SK-N-SH (cell line): ENCODE results near the gene DAGLA. TPM values are rescaled to one million over a fixed set of nuclear protein-coding genes. Genes with fewer than 3 reads are reported as not detected.

ENCODE experiments used
- CTCF ChIA-PET: fragments of 300-600, 350-600 bp; formaldehyde crosslinking; extraction: SDS; loops from one replicate; lab custom pipeline; 2021; lab: Yijun Ruan, JAX
- POLR2A ChIA-PET: fragments of 350-600 bp; sonication (Branson Sonifier 250); formaldehyde crosslinking; extraction: SDS; loops from one replicate; lab custom pipeline; 2020; ENCODE audit warnings: antibody characterized with exemption, inconsistent platforms; lab: Yijun Ruan, JAX
- DNase-seq: peaks from one replicate; pipeline ENCODE4 v3.0.0; 2012
- H2AFZ ChIP-seq: fragments of 200-600 bp; sonication (generic); 2 replicates; pipeline ENCODE4 v1.8.1; 2016; ENCODE audit warnings: antibody characterized with exemption, mild to moderate bottlenecking, low read depth
- H3F3A ChIP-seq: fragments of 200-600 bp; sonication (generic); replicated peaks from 2 replicates; pipeline ENCODE3; 2016; ENCODE audit warnings: antibody characterized with exemption, mild to moderate bottlenecking; ENCODE audit not compliant: insufficient read depth
- H3K27ac ChIP-seq, 2 experiments: fragments of 200-500 bp in 1 of 2; fragments of 200-600 bp in 1 of 2; sonication (Bioruptor generic) in 1 of 2; sonication (generic), shearing (Covaris generic) in 1 of 2; 2 replicates each; pipeline versions ENCODE4 v1.5.1 to v1.6.1; 2014 to 2016; ENCODE audit warnings: low read depth in 2 of 2, inconsistent platforms in 1 of 2, low read length in 1 of 2, mild to moderate bottlenecking in 1 of 2, mixed read lengths in 1 of 2
- H3K27me3 ChIP-seq: fragments of 200-600 bp; sonication (generic), shearing (Covaris generic); 2 replicates; pipeline ENCODE4 v1.6.1; 2016; ENCODE audit warnings: mixed run types; ENCODE audit not compliant: insufficient read depth
- H3K36me3 ChIP-seq, 2 experiments: fragments of 200-500 bp in 1 of 2; fragments of 200-600 bp in 1 of 2; sonication (Bioruptor generic) in 1 of 2; sonication (generic) in 1 of 2; replicated peaks in 1 of 2; 2 replicates each; pipeline versions ENCODE3 to v1.5.1; 2014 to 2016; ENCODE audit warnings: low read length in 1 of 2, mild to moderate bottlenecking in 1 of 2; ENCODE audit not compliant: insufficient read depth in 2 of 2, control insufficient read depth in 1 of 2
- H3K4me1 ChIP-seq, 2 experiments: fragments of 200-500 bp in 1 of 2; fragments of 200-600 bp in 1 of 2; sonication (Bioruptor generic) in 1 of 2; sonication (generic), shearing (Covaris generic) in 1 of 2; 2 replicates each; pipeline versions ENCODE4 v1.5.1 to v1.6.1; 2014 to 2016; ENCODE audit warnings: low read depth in 1 of 2, low read length in 1 of 2, mixed run types in 1 of 2; ENCODE audit not compliant: insufficient read depth in 2 of 2, control insufficient read depth in 1 of 2
- H3K4me2 ChIP-seq: fragments of 200-600 bp; sonication (generic), shearing (Covaris generic); 2 replicates; pipeline ENCODE4 v1.6.1; 2017; ENCODE audit warnings: mixed run types
- H3K4me3 ChIP-seq, 2 experiments: fragments of 200-500 bp in 1 of 2; fragments of 200-600 bp in 1 of 2; sonication (Bioruptor generic) in 1 of 2; sonication (generic), shearing (Covaris generic) in 1 of 2; 2 replicates each; pipeline versions ENCODE4 v1.5.1 to v1.8.1; 2014 to 2016; ENCODE audit warnings: low read depth in 2 of 2, inconsistent platforms in 1 of 2, low read length in 1 of 2, mild to moderate bottlenecking in 1 of 2, mixed read lengths in 1 of 2, moderate library complexity in 1 of 2
- H3K79me2 ChIP-seq: fragments of 200-600 bp; sonication (generic); 2 replicates; pipeline ENCODE4 v1.8.1; 2017; ENCODE audit warnings: mild to moderate bottlenecking; ENCODE audit not compliant: insufficient read depth
- H3K9ac ChIP-seq: fragments of 200-600 bp; sonication (generic); 2 replicates; pipeline ENCODE4 v1.6.1; 2017; ENCODE audit warnings: mixed run types
- H3K9me2 ChIP-seq: fragments of 200-600 bp; sonication (generic); 2 replicates; pipeline ENCODE4 v1.6.1; 2017; ENCODE audit warnings: mixed run types
- H3K9me3 ChIP-seq: fragments of 200-600 bp; sonication (generic); 2 replicates; pipeline ENCODE4 v1.6.1; 2017; ENCODE audit warnings: mixed run types, mild to moderate bottlenecking, moderate library complexity
- H4K20me1 ChIP-seq: fragments of 200-600 bp; sonication (generic); 2 replicates; pipeline ENCODE4 v1.6.1; 2017; ENCODE audit warnings: mild to moderate bottlenecking, mixed run types; ENCODE audit not compliant: insufficient read depth
- EP300 ChIP-seq, 2 experiments: IDR thresholded peaks; 2 replicates each; pipeline versions ENCODE4 v1.4.0 to v1.6.1; 2012; ENCODE audit warnings: borderline replicate concordance in 1 of 2, low read depth in 1 of 2, low read length in 1 of 2
- EZH2phosphoT487 ChIP-seq: fragments of 200-600 bp; sonication (generic); IDR thresholded peaks from 2 replicates; pipeline ENCODE4 v1.6.1; 2017; ENCODE audit warnings: low read depth, mixed run types, mild to moderate bottlenecking, antibody characterized with exemption, moderate library complexity, borderline replicate concordance
- FOXJ3 ChIP-seq: sonication (generic); formaldehyde crosslinking; IDR thresholded peaks from 2 replicates; pipeline ENCODE4 v1.5.1; 2020; ENCODE audit warnings: mild to moderate bottlenecking, missing genetic modification reagents
- FOXM1 ChIP-seq: IDR thresholded peaks from 2 replicates; pipeline ENCODE4 v1.4.0; 2012; ENCODE audit warnings: low read depth, mild to moderate bottlenecking
- JUND ChIP-seq: IDR thresholded peaks from 2 replicates; pipeline ENCODE4 v1.4.0; 2012
- RFX5 ChIP-seq: IDR thresholded peaks from 2 replicates; pipeline ENCODE4 v1.6.1; 2012; ENCODE audit warnings: mild to moderate bottlenecking, improper control_type of control experiment, low read length
- RXRA ChIP-seq: IDR thresholded peaks from 2 replicates; pipeline ENCODE4 v1.4.0; 2012; ENCODE audit warnings: low read depth, mild to moderate bottlenecking, borderline replicate concordance
- SMC3 ChIP-seq: IDR thresholded peaks from 2 replicates; pipeline ENCODE4 v1.6.1; 2012; ENCODE audit warnings: low read depth, low read length, improper control_type of control experiment
- TAF1 ChIP-seq: IDR thresholded peaks from 2 replicates; pipeline ENCODE4 v1.6.1; 2012; ENCODE audit warnings: low read depth, mild to moderate bottlenecking, low read length, moderate library complexity, borderline replicate concordance
- TEAD4 ChIP-seq: IDR thresholded peaks from 2 replicates; pipeline ENCODE4 v1.4.0; 2012; ENCODE audit warnings: mild to moderate bottlenecking, borderline replicate concordance; ENCODE audit not compliant: insufficient read depth
- WGBS: methylation state at CpG from one replicate; pipeline ENCODE4 v1.1.6; 2017; ENCODE audit warnings: low lambda C conversion rate; 5-methylcytosine and 5-hydroxymethylcytosine counted together
- polyA plus RNA-seq, 3 experiments: library from polyadenylated mRNA; depleted of rRNA; stranded (reverse); fragments of >200 nt; gene quantifications; 2 replicates each; pipeline ENCODE4 v1.2.3, GENCODE V29; 2012
- TF ChIP-seq, protein P1 (sequence below): fragments of 150-350 bp; IDR thresholded peaks from 2 replicates; pipeline ENCODE4 v1.6.1; 2016; ENCODE audit warnings: mild to moderate bottlenecking, low read depth, low read length
- TF ChIP-seq, protein P2 (sequence below): IDR thresholded peaks from 2 replicates; pipeline ENCODE4 v1.4.0; 2012; ENCODE audit warnings: low read depth

Gene DAGLA
- polyA plus RNA-seq, 1 of the 3 experiments (the other 2 are of a cell fraction): 3.3 TPM

DNA sequence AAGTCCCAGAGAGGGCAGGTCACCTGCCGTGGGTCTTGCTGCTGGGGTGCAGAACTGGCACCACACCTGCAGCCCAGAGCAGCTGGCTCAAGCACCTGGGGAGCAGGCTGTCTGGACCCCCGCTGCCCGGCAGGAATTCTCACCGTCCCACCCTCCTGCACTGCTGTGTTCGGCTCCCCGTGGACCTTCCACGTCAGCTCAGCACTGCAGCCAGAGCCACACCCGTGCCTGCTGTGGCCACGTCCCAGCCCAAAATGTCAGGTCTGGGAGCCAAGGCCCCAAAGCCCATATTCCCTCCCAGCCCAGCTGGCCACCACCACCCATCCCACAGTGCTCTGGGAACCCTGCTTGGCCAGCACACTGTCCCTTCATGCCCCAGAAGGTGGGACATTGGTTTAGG lies 44.2 kb downstream of the DAGLA start:
- Histone ChIP-seq H3K9me3 (no peaks in the 10 kb centered on the region), H3K4me1 (peaks cover 0 to 5% of the 10 kb centered on the region in 2 experiments; a peak in 1 of 4 replicates), H3F3A (no peaks in the 10 kb centered on the region), H3K9ac (no peak overlapping the region), H3K4me2 (no peak overlapping the region), H2AFZ (no peak overlapping the region), H3K27me3 (no peaks in the 10 kb centered on the region), H3K4me3 (no peak overlapping the region), H3K36me3 (peaks cover 0 to 24% of the 10 kb centered on the region in 2 experiments), H4K20me1 (no peaks in the 10 kb centered on the region), H3K27ac (no peak overlapping the region), H3K79me2 (no peaks in the 10 kb centered on the region), H3K9me2 (no peaks in the 10 kb centered on the region)
- WGBS: 93% methylated on average over 5 of the region's 9 CpGs
- POLR2A ChIA-PET: interaction anchor here (1.4 kb wide), 1 partner anchor 9 kb away, joined by 4 read pairs; no protein-coding TSS in a partner anchor
- TF ChIP-seq RXRA: no peak
- TF ChIP-seq RFX5: no peak
- TF ChIP-seq TEAD4: no peak
- TF ChIP-seq TAF1: no peak
- no peak for TF ChIP-seq SMC3
- TF ChIP-seq EP300 (IDR thresholded peaks at IDR 0.05; ENCODE audit: borderline replicate concordance in 1 of 2, low read depth in 1 of 2, low read length in 1 of 2): no peak
- TF ChIP-seq FOXM1: no peak
- DNase-seq: no peak
- CTCF ChIA-PET: interaction anchor here (1.0 to 8.9 kb wide), 7 partner anchors 10 to 358 kb away, joined by 3 to 64 read pairs (median 4); no protein-coding TSS in a partner anchor

- no peak for DNase-seq
- H3K79me2 ChIP-seq: no peaks in the 10 kb centered on the region
- WGBS: 79% methylated on average over 12 of the region's 12 CpGs
- TF ChIP-seq, protein P1, sequence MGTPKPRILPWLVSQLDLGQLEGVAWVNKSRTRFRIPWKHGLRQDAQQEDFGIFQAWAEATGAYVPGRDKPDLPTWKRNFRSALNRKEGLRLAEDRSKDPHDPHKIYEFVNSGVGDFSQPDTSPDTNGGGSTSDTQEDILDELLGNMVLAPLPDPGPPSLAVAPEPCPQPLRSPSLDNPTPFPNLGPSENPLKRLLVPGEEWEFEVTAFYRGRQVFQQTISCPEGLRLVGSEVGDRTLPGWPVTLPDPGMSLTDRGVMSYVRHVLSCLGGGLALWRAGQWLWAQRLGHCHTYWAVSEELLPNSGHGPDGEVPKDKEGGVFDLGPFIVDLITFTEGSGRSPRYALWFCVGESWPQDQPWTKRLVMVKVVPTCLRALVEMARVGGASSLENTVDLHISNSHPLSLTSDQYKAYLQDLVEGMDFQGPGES: no peak
- TF ChIP-seq EZH2phosphoT487 (no peak), FOXM1 (no peak), FOXJ3 (no peak), JUND (no peak)
- TF ChIP-seq, protein P2, sequence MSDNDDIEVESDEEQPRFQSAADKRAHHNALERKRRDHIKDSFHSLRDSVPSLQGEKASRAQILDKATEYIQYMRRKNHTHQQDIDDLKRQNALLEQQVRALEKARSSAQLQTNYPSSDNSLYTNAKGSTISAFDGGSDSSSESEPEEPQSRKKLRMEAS: no peak
- H3K27me3 ChIP-seq: no peaks in the 10 kb centered on the region
- no peaks in the 10 kb centered on the region for H3K9me2 ChIP-seq
- H3K4me1 ChIP-seq: no peaks in the 10 kb centered on the region; a peak in 1 of 4 replicates
- ChIA-PET POLR2A (no interaction called here), CTCF (interaction anchor here (0.8 to 8.9 kb wide), 6 partner anchors 8 to 248 kb away, joined by 3 to 64 read pairs (median 4); no protein-coding TSS in a partner anchor)
- no peaks in the 10 kb centered on the region for H4K20me1 ChIP-seq
- H3K4me3 ChIP-seq: no peak overlapping the region
- no peak overlapping the region for H3K27ac ChIP-seq
- H3K4me2 ChIP-seq: no peak overlapping the region
- no peak overlapping the region for H2AFZ ChIP-seq
- H3K36me3 ChIP-seq: peaks cover 0 to 24% of the 10 kb centered on the region in 2 experiments
- H3K9ac ChIP-seq: no peak overlapping the region
- no peaks in the 10 kb centered on the region for H3F3A ChIP-seq
- H3K9me3 ChIP-seq: no peaks in the 10 kb centered on the region
These were observed 45.6 kb downstream of the DAGLA start for GRCh38 chr11:61725781-61726231.
